Measurements from ENCODE around the gene TRIM54.
"Not testable (repeated sequence)": the region's sequence is repeated elsewhere in the genome, so short reads cannot be mapped to it uniquely, and the experiment has no call there.

Gene TRIM54

DNA sequence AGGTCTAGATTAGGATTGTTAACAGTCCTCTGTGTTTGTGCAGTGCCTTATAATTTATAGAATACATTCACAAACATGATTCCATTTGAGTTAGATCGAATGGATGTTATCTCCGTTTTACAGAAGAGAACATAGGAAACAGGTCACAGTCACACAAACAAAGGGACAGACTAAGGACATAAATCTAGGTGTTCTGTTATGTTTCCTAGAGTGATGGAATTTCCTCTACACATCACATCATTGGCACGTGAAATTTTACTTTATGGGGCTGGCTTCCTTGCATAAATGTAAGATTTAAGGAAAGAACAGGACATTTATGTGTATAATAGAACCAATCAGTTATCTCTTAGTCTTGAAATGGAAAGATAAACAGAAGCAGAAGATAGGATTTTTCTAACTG, 6.4 kb downstream of the TRIM54 start:
- DNase-seq, result no peak

- no peak for DNase-seq
These were observed 8.3 kb downstream of the TRIM54 start for GRCh38 chr2:27290549-27290948.

DNA sequence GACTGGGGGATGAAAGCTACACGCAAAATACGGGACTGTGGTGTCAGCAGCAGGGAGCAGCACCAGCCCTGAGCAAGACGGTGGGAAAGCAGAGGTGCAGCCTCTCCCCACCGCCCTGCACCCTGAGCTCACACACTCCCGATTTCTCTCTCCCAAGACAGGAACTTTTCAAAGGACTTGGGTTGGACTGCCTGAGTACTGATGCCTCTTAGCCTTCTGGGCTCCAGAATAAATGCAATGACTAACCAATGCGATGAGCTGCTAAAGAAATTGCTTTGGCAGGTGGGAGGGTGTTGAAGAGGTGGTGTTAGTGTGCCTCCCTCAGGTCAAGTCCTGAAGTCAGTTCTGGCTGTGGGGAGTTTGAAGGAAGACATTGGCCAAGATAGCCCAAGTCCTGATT, 9.6 kb downstream of the TRIM54 start:
- no peak for DNase-seq

GRCh38 chr2:27294928-27295327, 12.7 kb downstream of the TRIM54 start:
- DNase-seq, result no peak

DNA sequence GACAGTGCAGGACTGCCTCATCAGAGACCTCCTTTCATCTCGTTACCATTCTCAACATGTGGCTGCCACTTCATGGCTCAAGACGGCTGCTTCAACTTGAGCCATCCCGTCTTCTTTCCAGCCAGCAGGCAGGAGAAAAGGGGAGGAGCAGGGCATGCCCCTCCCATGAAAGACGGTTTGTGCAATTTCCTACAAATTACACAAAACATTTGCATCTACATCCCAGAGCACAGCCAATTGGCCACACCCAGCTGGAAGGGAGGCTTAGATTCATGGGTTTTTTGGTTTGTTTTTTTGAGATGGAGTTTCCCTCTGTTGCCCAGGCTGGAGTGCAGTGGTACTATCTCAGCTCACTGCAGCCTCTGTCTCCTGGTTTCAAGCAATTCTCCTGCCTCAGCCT, 14.3 kb downstream of the TRIM54 start:
- no peak for DNase-seq

GRCh38 chr2:27297195-27297594, 15.0 kb downstream of the TRIM54 start:
- DNase-seq, result no peak

- no peak for DNase-seq
These were observed 16.3 kb downstream of the TRIM54 start for GRCh38 chr2:27298391-27299080.

DNA sequence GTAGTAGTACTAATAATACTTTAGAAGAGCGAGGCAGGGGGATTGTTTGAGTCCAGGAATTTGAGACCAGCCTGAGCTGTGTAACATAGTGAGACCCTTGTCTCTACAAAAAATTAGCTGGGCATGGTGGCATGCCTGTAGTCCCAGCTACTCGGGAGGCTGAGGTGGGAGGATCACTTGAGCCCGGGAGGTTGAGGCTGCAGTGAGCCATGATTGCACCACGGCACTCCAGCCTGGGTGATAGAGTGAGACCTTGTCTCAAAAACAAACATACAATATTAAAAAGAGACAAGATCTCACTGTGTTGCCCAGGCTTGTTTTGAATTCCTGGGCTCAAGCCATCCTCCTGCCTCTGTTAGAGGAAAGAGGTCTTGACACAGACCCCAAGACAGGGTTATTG, 18.4 kb downstream of the TRIM54 start:
- not testable (repeated sequence) for DNase-seq

- no peak for DNase-seq
These were observed 21.1 kb downstream of the TRIM54 start for GRCh38 chr2:27303093-27304025.

- no peak for DNase-seq
These were observed 22.4 kb downstream of the TRIM54 start for GRCh38 chr2:27304488-27305240.

GRCh38 chr2:27305516-27305915, 23.3 kb downstream of the TRIM54 start:
- DNase-seq, result no peak

- no peak for DNase-seq
These were observed 23.9 kb downstream of the TRIM54 start for GRCh38 chr2:27306136-27306535.

DNA sequence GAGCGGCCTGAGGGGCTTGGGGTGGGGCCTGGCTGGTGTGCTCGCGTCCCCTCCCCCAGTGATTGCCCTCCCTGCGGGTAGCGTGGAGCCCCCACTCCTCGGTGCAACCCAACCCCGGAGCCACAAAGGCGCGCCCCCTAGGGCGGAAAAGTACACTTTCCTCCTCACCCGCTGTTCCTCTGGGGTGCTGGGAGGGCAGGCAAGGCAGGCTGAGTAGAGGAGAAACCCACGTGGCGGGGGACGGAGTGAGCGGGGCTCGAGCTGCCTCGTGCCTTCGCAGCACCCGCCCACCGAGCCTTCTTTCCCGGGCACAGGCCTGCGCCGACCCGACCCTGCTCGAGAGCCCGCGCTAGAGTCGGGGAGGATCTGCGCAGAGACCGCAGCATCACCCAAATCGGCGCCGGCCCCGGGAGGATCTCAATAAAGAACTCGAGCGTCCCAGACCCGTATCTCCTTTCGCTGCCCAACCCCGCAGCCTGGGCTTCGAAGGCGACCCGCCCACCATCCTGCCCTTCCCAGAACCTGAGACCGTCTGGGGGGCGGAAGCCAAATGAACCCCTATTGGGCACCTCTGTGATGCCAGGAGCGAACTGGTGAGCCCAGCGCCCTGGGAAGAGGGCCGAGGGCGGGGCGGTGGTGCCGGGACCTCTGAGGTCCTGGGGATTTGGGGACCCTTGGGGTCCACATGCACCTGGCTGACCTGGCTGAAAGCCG, 24.5 kb downstream of the TRIM54 start:
- DNase-seq, result peak; percentile 63

GRCh38 chr2:27307287-27307544, 25.0 kb downstream of the TRIM54 start:
- DNase-seq, result no peak

DNA sequence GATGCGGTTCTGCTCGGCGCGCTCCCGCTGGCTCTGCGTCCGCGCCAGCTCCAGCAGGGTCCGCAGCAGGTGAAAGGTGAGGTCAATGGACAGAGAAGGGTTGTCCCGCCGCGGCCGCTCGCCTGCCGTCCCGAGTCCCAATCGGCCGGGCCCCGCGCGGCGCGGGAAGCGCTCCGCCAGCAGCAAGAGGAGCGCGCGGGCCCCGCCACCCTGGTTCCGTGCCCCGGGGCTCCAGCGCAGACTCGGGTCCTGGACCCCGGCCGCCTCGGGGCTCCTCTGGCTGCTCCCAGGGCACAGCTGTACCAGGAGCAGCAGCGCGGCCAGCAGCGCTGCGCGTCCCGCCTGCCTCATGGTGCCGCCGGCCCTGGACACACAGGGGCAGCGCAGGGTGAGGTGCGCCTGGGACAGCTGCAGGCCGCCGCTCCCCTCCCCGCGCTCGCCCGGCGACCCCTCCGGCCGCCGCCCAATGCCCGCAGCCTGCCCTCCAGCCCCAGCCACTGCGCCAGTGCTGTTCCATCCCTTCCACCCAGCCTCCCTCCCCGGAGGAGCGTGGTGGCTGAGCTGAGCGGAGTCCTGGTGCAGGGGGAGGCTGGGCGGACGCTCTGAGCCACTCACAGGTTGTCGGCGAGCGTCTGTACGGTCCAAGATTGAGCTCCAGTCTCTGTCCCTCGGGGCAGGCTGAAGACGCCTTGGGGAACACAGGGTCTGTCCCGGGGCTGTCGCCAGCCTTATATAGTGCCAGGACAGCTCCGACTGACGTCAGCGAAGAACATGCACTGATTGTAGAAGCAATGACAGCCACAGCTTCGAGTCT, 25.5 kb downstream of the TRIM54 start:
- no peak for DNase-seq

DNA sequence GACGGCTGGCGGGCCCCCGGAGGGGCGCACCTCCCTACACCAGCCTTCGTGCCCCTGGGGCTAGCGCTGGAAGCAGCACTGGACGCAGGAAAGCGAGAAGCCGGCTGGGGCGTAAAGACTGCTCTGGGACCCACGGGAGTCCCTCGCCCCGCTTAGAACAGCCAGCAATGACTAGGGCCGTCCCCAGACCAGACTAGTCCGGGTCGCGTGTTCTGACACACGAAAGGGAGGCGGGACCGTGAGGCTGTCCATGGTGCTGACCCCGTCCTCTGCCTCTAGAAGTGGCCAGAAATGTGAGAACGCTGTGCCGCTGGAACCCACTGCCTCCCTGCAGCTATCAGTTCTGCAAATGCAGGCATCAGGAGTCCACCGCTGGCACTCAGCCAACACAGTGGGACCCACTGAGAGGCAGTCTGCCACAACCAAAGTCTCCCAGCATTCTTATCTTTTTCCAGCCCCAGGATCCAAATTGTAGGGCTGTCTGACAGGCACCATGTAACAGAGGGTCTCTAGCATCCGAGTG, 26.2 kb downstream of the TRIM54 start, which contains the start of gene UCN:
Gene UCN (minus strand): TSS at position 87 of the 523 bp plus-strand sequence. CDS start 550 bp downstream, outside the sequence.
- DNase-seq, result no peak

GRCh38 chr2:27309651-27310050, 27.4 kb downstream of the TRIM54 start:
- no peak for DNase-seq

DNA sequence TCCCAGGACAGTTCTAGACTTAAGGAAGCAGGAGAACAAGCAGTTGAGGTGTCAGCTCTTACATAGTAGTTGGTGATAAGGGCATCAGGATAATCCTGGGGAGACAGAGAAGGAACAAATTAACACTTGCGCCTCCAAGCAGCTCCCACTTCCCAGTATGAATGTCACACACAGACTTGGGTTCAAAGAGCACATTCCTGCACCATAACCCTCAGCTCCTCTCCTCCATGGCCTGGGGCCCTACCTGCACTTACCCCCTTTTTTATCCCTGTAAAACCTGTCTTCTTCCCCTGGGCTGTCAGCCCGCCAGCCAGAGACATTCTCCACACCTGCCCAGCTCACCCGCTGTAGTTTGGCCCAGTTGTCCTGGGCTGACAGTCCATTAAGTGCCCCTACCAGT, 29.9 kb downstream of the TRIM54 start:
- no peak for DNase-seq

DNA sequence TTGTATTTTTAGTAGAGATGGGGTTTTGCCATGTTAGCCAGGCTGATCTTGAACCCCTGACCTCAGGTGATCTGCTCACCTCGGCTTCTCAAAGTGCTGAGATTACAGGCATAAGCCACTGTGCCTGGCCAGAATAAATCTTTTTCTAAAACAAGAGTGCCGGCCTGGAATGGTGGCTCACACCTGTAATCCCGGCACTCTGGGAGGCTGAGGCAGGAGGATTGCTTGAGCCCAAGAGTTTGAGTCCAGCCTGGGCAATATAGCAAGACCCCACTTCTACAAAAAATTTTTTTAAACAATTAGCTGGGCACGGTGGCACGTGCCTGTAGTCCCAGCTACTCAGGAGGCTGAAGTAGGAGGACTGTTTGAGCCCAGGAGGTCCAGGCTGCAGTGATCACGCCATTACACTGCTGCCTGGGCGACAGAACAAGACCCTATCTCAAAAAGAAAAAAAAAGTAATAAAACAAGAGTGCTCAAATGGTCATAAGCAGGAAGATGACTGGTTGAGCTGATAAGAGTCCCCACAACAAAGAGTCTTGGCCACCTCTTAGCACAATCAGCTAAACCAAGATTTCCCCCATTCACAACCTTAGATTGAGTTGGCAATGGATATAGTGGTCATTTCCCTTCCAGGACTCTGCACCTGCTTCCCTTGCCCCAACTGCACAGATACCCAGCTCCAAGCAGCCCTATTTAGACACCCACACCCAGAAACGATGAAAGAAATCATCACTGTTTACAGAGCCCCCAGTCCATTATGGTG, 31.8 kb downstream of the TRIM54 start:
- no peak for DNase-seq

DNA sequence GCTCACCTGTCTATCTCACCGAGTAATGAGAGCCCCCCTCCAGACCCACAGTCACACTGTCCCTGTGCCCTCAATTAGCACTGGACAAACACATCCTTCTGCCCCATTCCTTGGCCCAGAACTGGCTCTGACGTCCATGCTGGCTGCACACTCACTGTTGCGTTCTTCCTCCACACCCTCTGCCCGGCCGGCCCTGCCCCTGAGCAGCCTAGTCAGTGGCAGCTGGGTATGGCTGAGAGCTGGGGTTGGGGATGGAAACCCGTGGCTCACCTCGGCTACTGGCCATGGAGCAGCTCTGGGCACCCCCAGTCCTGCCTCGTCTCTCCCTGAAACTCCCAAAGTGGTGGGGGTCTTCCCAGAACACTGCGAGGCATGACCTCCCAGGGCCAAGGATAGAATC, 32.5 kb downstream of the TRIM54 start:
- DNase-seq, result no peak

DNA sequence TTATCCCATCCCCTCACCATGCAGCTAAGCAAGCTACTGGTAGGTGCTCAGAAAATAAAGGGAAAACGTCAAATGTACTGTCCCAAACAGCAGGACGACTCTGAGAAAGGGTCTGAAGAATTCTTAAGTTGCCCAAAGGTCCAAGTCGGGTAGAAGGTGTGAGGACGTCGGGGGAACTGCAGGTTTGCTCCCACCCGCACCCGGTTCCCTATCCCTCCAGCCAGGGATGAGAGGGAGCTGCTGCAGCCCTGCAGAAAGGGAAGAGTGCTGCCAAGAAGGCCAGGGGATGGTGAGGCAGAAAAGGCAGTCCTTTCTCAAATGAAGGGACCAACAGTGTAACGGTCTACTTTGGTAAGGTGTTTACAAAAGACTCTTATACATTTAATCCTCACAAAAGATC, 32.9 kb downstream of the TRIM54 start:
- no peak for DNase-seq
